ENCODE results near the gene NXN. TPM values are rescaled to one million over a fixed set of nuclear protein-coding genes. Genes with fewer than 3 reads are reported as not detected.
"Not testable (repeated sequence)": the region's sequence is repeated elsewhere in the genome, so short reads cannot be mapped to it uniquely, and the experiment has no call there.

Gene NXN
- total RNA-seq, 1 donor from 2014 or later: 0.43 TPM

- no peak for DNase-seq (ENCODE audit: low spot score)
- no peaks in the 10 kb centered on the region for H3K9me3 Mint-ChIP-seq
- no peaks in the 10 kb centered on the region for H3K4me1 Mint-ChIP-seq (ENCODE audit: low read depth)
- H3K27ac Mint-ChIP-seq: no peak overlapping the region
- H3K27me3 Mint-ChIP-seq (ENCODE audit: low read depth): peaks cover 7% of the 10 kb centered on the region
- intact Hi-C loops (cut with micrococcal nuclease): no loop called here
- no peaks in the 10 kb centered on the region for H3K36me3 Mint-ChIP-seq (ENCODE audit: low read depth)
- H3K4me3 Mint-ChIP-seq (ENCODE audit: low read depth): no peak overlapping the region
These were observed 138.3 kb downstream of the NXN start for GRCh38 chr17:841313-841712.

GRCh38 chr17:838486-838885 is 141.1 kb downstream of the NXN start:
- Mint-ChIP-seq H3K27me3 (ENCODE audit: low read depth) (no peaks in the 10 kb centered on the region), H3K27ac (no peak overlapping the region), H3K4me3 (ENCODE audit: low read depth) (no peak overlapping the region), H3K9me3 (no peaks in the 10 kb centered on the region), H3K4me1 (ENCODE audit: low read depth) (no peaks in the 10 kb centered on the region), H3K36me3 (ENCODE audit: low read depth) (no peaks in the 10 kb centered on the region)
- intact Hi-C loops (cut with micrococcal nuclease): no loop called here
- no peak for DNase-seq (ENCODE audit: low spot score)

DNA sequence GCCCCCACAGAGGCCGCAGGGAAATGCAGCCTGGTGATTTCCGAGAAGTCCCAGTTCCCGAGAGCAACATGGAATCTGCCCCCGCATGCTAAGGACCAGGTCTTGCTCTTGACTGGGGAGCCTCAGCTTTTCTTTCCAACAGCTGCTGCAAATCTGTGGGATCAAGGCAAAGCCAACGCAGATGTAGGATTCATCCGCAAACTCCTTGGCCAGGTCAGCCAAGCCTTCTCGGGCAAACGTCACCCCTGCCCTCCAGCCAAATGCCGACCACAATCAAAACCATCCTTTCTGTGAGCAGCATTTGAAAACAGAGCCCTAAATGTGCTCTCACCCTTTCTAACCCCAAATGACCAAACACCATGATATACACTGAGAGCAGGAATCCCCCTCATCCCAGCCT is 143.4 kb downstream of the NXN start:
- DNase-seq (ENCODE audit: low spot score): no peak
- Mint-ChIP-seq H3K36me3 (ENCODE audit: low read depth) (no peaks in the 10 kb centered on the region), H3K4me1 (ENCODE audit: low read depth) (no peaks in the 10 kb centered on the region), H3K27ac (no peak overlapping the region), H3K4me3 (ENCODE audit: low read depth) (no peak overlapping the region), H3K9me3 (no peaks in the 10 kb centered on the region), H3K27me3 (ENCODE audit: low read depth) (no peaks in the 10 kb centered on the region)
- intact Hi-C loops (cut with micrococcal nuclease): no loop called here

GRCh38 chr17:835721-836120 is 143.9 kb downstream of the NXN start:
- H3K27me3 Mint-ChIP-seq (ENCODE audit: low read depth); H3K27ac Mint-ChIP-seq; H3K4me3 Mint-ChIP-seq (ENCODE audit: low read depth); H3K9me3 Mint-ChIP-seq; H3K4me1 Mint-ChIP-seq (ENCODE audit: low read depth); DNase-seq (ENCODE audit: low spot score); H3K36me3 Mint-ChIP-seq (ENCODE audit: low read depth); intact Hi-C loops (cut with micrococcal nuclease): not testable (repeated sequence)

DNA sequence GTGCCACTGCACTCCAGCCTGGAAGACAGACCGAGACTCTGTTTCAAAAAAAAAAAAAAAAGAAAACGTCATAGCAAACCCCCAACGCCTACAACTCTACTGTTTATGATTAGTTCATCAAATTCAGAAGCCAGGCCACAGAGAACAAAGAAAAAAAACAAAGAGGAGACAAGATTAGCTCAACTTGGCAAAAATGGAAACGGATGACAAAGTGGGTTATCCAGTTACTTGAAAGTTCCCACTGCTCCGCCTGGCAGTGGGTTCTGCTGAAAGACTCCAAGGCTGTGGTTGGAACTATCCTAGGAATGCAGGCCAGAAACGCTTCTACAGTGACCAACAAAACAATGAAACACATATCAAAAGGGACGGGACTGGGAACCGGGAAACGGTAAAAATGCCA is 144.3 kb downstream of the NXN start:
- Mint-ChIP-seq H3K36me3 (ENCODE audit: low read depth) (no peaks in the 10 kb centered on the region), H3K4me3 (ENCODE audit: low read depth) (no peak overlapping the region), H3K27ac (no peak overlapping the region), H3K9me3 (no peaks in the 10 kb centered on the region), H3K4me1 (ENCODE audit: low read depth) (no peaks in the 10 kb centered on the region), H3K27me3 (ENCODE audit: low read depth) (no peaks in the 10 kb centered on the region)
- intact Hi-C loops (cut with micrococcal nuclease): no loop called here
- no peak for DNase-seq (ENCODE audit: low spot score)

DNA sequence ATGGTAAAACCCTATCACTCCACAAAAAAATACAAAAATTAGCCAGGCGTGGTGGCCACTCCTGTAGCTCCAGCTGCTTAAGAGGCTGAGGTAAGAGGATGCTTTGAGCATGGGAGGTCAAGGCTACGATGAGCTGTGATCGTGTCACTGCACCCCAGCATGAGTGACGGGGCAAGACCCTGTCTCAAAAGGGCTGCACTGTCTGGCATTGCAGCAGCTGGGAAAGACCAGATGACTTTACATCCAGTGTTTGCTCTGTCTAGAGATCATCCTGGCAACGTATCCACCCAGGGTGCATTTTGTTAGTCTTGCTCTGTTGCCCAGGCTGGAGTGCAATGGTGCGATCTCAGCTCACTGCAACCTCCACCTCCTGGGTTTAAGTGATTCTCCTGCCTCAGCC is 145.4 kb downstream of the NXN start:
- no peak for DNase-seq (ENCODE audit: low spot score)
- H3K9me3 Mint-ChIP-seq: no peaks in the 10 kb centered on the region
- H3K36me3 Mint-ChIP-seq (ENCODE audit: low read depth): no peaks in the 10 kb centered on the region
- no peak overlapping the region for H3K27ac Mint-ChIP-seq
- intact Hi-C loops (cut with micrococcal nuclease): no loop called here
- no peaks in the 10 kb centered on the region for H3K4me1 Mint-ChIP-seq (ENCODE audit: low read depth)
- H3K27me3 Mint-ChIP-seq (ENCODE audit: low read depth): no peaks in the 10 kb centered on the region
- H3K4me3 Mint-ChIP-seq (ENCODE audit: low read depth): no peak overlapping the region

DNA sequence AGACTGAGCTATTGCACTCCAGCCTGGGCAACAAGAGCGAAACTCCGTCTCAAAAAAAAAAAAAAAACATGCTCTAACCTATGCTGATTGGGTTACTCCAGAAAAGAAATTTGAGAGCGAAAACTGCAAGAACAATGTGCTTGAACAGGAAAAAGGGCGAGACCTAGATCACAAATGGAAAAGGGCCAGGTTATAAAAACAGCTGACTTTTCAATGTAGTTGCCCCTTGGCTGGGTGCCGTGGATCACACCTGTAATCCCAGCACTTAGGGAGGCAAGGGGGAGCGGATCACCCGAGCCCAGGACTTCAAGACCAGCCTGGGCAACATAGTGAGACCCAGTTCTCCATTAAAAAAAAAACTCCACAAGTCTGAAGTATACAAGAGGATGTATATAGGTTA is 148.6 kb downstream of the NXN start:
- no peaks in the 10 kb centered on the region for H3K27me3 Mint-ChIP-seq (ENCODE audit: low read depth)
- DNase-seq (ENCODE audit: low spot score): no peak
- no peak overlapping the region for H3K4me3 Mint-ChIP-seq (ENCODE audit: low read depth)
- H3K27ac Mint-ChIP-seq: no peak overlapping the region
- no peaks in the 10 kb centered on the region for H3K4me1 Mint-ChIP-seq (ENCODE audit: low read depth)
- intact Hi-C loops (cut with micrococcal nuclease): no loop called here
- H3K9me3 Mint-ChIP-seq: no peaks in the 10 kb centered on the region
- H3K36me3 Mint-ChIP-seq (ENCODE audit: low read depth): no peaks in the 10 kb centered on the region

- H3K4me1 Mint-ChIP-seq (ENCODE audit: low read depth): no peaks in the 10 kb centered on the region
- H3K36me3 Mint-ChIP-seq (ENCODE audit: low read depth): no peaks in the 10 kb centered on the region
- no peak overlapping the region for H3K4me3 Mint-ChIP-seq (ENCODE audit: low read depth)
- no peak for DNase-seq (ENCODE audit: low spot score)
- intact Hi-C loops (cut with micrococcal nuclease): no loop called here
- no peaks in the 10 kb centered on the region for H3K27me3 Mint-ChIP-seq (ENCODE audit: low read depth)
- no peak overlapping the region for H3K27ac Mint-ChIP-seq
- H3K9me3 Mint-ChIP-seq: no peaks in the 10 kb centered on the region
These were observed 149.2 kb downstream of the NXN start for GRCh38 chr17:830381-830780.

GRCh38 chr17:829614-830013 is 150.0 kb downstream of the NXN start:
- H3K4me1 Mint-ChIP-seq (ENCODE audit: low read depth); H3K27ac Mint-ChIP-seq; DNase-seq (ENCODE audit: low spot score); H3K36me3 Mint-ChIP-seq (ENCODE audit: low read depth); H3K4me3 Mint-ChIP-seq (ENCODE audit: low read depth); H3K9me3 Mint-ChIP-seq; H3K27me3 Mint-ChIP-seq (ENCODE audit: low read depth); intact Hi-C loops (cut with micrococcal nuclease): not testable (repeated sequence)

- intact Hi-C loops (cut with micrococcal nuclease): no loop called here
- no peak overlapping the region for H3K4me3 Mint-ChIP-seq (ENCODE audit: low read depth)
- no peaks in the 10 kb centered on the region for H3K27me3 Mint-ChIP-seq (ENCODE audit: low read depth)
- DNase-seq (ENCODE audit: low spot score): no peak
- H3K9me3 Mint-ChIP-seq: no peaks in the 10 kb centered on the region
- no peak overlapping the region for H3K27ac Mint-ChIP-seq
- no peaks in the 10 kb centered on the region for H3K4me1 Mint-ChIP-seq (ENCODE audit: low read depth)
- no peaks in the 10 kb centered on the region for H3K36me3 Mint-ChIP-seq (ENCODE audit: low read depth)
These were observed 150.8 kb downstream of the NXN start for GRCh38 chr17:828761-829160.

GRCh38 chr17:826778-827177 is 152.8 kb downstream of the NXN start:
- Mint-ChIP-seq H3K27me3 (ENCODE audit: low read depth) (no peaks in the 10 kb centered on the region), H3K9me3 (no peaks in the 10 kb centered on the region), H3K27ac (no peak overlapping the region), H3K4me3 (ENCODE audit: low read depth) (no peak overlapping the region), H3K36me3 (ENCODE audit: low read depth) (no peaks in the 10 kb centered on the region), H3K4me1 (ENCODE audit: low read depth) (no peaks in the 10 kb centered on the region)
- DNase-seq (ENCODE audit: low spot score): no peak
- intact Hi-C loops (cut with micrococcal nuclease): no loop called here

- intact Hi-C loops (cut with micrococcal nuclease): no loop called here
- Mint-ChIP-seq H3K9me3 (no peaks in the 10 kb centered on the region), H3K27ac (no peak overlapping the region), H3K4me3 (ENCODE audit: low read depth) (no peak overlapping the region), H3K4me1 (ENCODE audit: low read depth) (no peaks in the 10 kb centered on the region), H3K36me3 (ENCODE audit: low read depth) (no peaks in the 10 kb centered on the region), H3K27me3 (ENCODE audit: low read depth) (no peaks in the 10 kb centered on the region)
- DNase-seq (ENCODE audit: low spot score): no peak
These were observed 154.4 kb downstream of the NXN start for GRCh38 chr17:825216-825615.

DNA sequence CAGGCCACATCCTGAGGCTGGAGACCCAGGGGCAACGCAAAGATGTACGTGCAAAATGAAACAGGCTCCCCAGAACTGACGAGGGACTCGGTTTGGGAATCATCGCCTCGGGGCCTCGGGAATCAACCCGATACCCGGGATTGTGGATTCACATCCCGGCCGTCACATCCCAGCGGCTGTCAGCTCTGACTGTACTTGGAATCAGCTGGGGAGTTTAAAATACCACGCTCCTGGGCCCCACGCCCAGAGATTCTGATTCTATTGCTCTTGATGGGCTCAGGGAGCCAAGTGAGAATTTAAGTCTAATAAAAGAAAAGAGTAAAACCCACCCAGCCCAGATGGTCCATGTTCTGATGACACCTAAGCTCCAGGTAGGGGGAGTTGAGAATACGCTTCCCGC is 155.2 kb downstream of the NXN start:
- no peaks in the 10 kb centered on the region for H3K36me3 Mint-ChIP-seq (ENCODE audit: low read depth)
- no peak for DNase-seq (ENCODE audit: low spot score)
- H3K27ac Mint-ChIP-seq: no peak overlapping the region
- intact Hi-C loops (cut with micrococcal nuclease): no loop called here
- no peaks in the 10 kb centered on the region for H3K9me3 Mint-ChIP-seq
- no peaks in the 10 kb centered on the region for H3K27me3 Mint-ChIP-seq (ENCODE audit: low read depth)
- H3K4me1 Mint-ChIP-seq (ENCODE audit: low read depth): no peaks in the 10 kb centered on the region
- no peak overlapping the region for H3K4me3 Mint-ChIP-seq (ENCODE audit: low read depth)

DNA sequence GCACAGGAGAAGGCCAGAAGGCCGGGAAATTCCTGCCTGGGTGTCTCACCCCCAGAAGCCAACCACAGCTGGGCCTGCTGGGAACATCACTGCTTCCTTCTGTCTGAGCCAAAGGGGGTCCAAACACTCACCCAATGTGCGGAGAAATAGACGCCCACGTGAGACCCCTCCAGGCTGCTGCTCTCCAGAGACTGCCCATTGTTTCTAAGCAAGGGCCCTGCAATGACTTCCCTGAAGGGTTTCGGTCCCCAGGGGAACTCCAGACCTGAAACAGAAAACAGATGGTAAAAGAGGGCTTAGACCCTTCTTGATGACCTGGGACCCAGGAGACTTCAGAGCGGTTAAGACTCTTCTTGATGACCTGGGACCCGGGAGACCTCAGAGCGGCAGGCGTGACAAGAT is 156.1 kb downstream of the NXN start:
- no peaks in the 10 kb centered on the region for H3K36me3 Mint-ChIP-seq (ENCODE audit: low read depth)
- H3K9me3 Mint-ChIP-seq: no peaks in the 10 kb centered on the region
- no peak for DNase-seq (ENCODE audit: low spot score)
- intact Hi-C loops (cut with micrococcal nuclease): no loop called here
- H3K4me1 Mint-ChIP-seq (ENCODE audit: low read depth): no peaks in the 10 kb centered on the region
- no peak overlapping the region for H3K4me3 Mint-ChIP-seq (ENCODE audit: low read depth)
- H3K27ac Mint-ChIP-seq: no peak overlapping the region
- H3K27me3 Mint-ChIP-seq (ENCODE audit: low read depth): no peaks in the 10 kb centered on the region

Data from activated T-helper 2 cell treated with anti-CD3 and anti-CD28 coated beads, Interferon-gamma antibody, Interleukin-2, Interleukin-4, amounts not matched to agents 10 μg/mL and 5 μg/mL and 100 μg/mL, durations not matched to agents 14 hours and 24 hours and 36 hours (primary cell).